ENCODE data around the gene ADGRD2. TPM values are rescaled to one million over a fixed set of nuclear protein-coding genes. Genes with fewer than 3 reads are reported as not detected.

Gene ADGRD2
- total and polyA plus RNA-seq, 2 donors from 2014 or later, result not detected

DNA sequence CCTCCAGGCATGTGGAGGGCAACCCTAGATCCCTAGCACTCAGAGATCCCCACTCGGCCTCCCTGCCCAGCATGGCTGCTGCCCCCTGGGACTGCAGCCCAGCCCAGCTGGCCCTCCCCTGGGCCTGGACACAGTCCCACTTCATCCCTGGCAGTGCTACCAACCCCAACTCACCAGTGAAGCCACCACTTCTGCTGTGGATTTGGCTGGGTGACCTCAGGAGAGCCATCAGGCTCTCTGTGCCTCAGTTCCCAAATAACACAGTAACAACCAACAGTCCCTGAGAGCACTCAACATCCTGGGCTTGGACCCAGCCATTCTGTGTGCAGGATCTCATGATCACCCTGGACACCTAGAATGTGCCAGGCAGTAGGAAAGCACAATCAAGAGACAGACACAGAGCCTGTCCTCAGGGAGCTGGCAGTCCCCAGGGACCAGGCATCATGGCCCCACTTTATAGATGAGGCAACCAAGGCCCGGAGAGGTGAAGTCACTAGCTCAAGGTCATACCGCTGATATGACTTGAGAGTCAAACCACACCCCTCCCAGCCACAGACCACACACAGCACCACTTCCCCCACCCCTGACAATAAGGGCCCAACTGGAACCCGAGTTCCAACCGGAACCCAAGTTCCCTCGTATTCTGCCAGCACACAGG lies 30.3 kb upstream of the ADGRD2 start:
- TF ChIP-seq, protein P1, sequence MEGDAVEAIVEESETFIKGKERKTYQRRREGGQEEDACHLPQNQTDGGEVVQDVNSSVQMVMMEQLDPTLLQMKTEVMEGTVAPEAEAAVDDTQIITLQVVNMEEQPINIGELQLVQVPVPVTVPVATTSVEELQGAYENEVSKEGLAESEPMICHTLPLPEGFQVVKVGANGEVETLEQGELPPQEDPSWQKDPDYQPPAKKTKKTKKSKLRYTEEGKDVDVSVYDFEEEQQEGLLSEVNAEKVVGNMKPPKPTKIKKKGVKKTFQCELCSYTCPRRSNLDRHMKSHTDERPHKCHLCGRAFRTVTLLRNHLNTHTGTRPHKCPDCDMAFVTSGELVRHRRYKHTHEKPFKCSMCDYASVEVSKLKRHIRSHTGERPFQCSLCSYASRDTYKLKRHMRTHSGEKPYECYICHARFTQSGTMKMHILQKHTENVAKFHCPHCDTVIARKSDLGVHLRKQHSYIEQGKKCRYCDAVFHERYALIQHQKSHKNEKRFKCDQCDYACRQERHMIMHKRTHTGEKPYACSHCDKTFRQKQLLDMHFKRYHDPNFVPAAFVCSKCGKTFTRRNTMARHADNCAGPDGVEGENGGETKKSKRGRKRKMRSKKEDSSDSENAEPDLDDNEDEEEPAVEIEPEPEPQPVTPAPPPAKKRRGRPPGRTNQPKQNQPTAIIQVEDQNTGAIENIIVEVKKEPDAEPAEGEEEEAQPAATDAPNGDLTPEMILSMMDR (IDR thresholded peaks at IDR 0.05; ENCODE audit: borderline replicate concordance, extremely low read depth, insufficient read depth), result no peak
- no peaks in the 10 kb centered on the region for H3K27me3 ChIP-seq (ENCODE audit: control insufficient read depth, insufficient read depth, low read length)
- H3K4me1 ChIP-seq (ENCODE audit: control insufficient read depth in 2 of 3, insufficient read depth in 2 of 3, low read depth in 1 of 3, low read length in 3 of 3), result peaks cover 0 to 7% (median 4%) of the 10 kb centered on the region in 3 donors
- intact Hi-C loops (cut with DNase I), result no loop called here
- FAIRE-seq (no peak), DNase-seq (no peak)
- H3K36me3 ChIP-seq (ENCODE audit: control insufficient read depth in 2 of 3, insufficient read depth in 3 of 3, low read length in 3 of 3), result no peaks in the 10 kb centered on the region
- H3K27ac ChIP-seq (ENCODE audit: low read depth in 2 of 2, low read length in 2 of 2), result no peak overlapping the region
- no peaks in the 10 kb centered on the region for H3K9me3 ChIP-seq (ENCODE audit: control insufficient read depth in 2 of 3, insufficient read depth in 1 of 3, low read length in 3 of 3)
- no peak overlapping the region for H3K9ac ChIP-seq (ENCODE audit: low read length in 3 of 3)
- no peak overlapping the region for H3K4me3 ChIP-seq (ENCODE audit: low read length in 3 of 3)

DNA sequence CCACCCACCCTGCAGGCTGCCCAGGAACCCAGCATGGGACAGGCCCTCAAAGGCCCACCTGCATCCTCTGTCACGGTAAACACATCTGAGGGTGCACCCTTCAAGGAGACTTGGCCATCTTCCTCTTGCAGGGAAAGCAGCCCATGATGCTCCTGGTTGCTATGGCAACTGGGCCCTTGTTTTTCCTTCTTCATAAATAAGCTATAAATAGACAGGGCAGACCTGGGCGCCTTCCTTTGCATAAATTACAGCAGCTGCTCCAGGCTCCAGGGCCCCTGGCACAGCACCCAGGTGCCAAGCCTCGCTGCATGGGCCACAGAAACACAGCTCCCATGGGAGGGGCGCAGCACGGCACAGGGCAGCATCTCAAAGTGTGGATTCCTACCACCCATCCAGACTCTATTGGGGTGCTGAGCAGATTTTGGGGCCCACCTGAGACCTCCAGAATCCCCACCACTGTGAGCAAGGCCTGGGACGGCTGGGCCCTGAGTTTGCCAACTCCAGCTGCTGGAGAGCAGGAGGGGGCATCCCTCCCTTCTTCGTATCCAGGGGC lies 29.2 kb upstream of the ADGRD2 start:
- Histone ChIP-seq H3K9ac (ENCODE audit: low read length in 3 of 3) (no peak overlapping the region), H3K27me3 (ENCODE audit: control insufficient read depth, insufficient read depth, low read length) (no peaks in the 10 kb centered on the region), H3K4me3 (ENCODE audit: low read length in 3 of 3) (no peak overlapping the region), H3K27ac (ENCODE audit: low read depth in 2 of 2, low read length in 2 of 2) (no peak overlapping the region), H3K36me3 (ENCODE audit: control insufficient read depth in 2 of 3, insufficient read depth in 3 of 3, low read length in 3 of 3) (no peaks in the 10 kb centered on the region), H3K9me3 (ENCODE audit: control insufficient read depth in 2 of 3, insufficient read depth in 1 of 3, low read length in 3 of 3) (no peaks in the 10 kb centered on the region), H3K4me1 (ENCODE audit: control insufficient read depth in 2 of 3, insufficient read depth in 2 of 3, low read depth in 1 of 3, low read length in 3 of 3) (peaks cover 0 to 7% (median 4%) of the 10 kb centered on the region in 3 donors)
- DNase-seq, result peak in 1 of 5 donors; percentile 29
- intact Hi-C loops (cut with DNase I), result no loop called here
- no peak for FAIRE-seq
- TF ChIP-seq, protein P1 (IDR thresholded peaks at IDR 0.05; ENCODE audit: borderline replicate concordance, extremely low read depth, insufficient read depth), result no peak

DNA sequence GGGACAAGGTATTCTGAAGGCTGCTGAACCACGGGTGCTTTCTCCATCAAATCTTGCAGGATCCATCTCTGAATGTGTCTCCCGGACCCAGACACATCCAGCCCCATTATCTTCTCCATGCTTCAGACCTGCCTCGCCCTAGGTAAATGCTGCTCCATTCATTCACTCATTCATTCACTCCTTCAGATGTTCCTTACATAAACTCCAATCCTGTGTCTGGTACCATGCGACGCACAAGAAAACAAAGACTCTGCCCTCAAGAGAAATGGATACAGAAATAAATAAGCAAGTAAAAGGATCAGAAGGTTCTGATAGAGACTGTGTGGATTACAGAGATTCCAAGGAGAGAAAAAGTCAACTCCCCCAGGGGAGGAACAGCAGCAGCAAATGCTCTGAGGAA lies 27.1 kb upstream of the ADGRD2 start:
- Histone ChIP-seq H3K9ac (ENCODE audit: low read length in 3 of 3) (no peak overlapping the region), H3K36me3 (ENCODE audit: control insufficient read depth in 2 of 3, insufficient read depth in 3 of 3, low read length in 3 of 3) (no peaks in the 10 kb centered on the region), H3K4me1 (ENCODE audit: control insufficient read depth in 2 of 3, insufficient read depth in 2 of 3, low read depth in 1 of 3, low read length in 3 of 3) (peaks cover 0 to 7% (median 4%) of the 10 kb centered on the region in 3 donors), H3K27ac (ENCODE audit: low read depth in 2 of 2, low read length in 2 of 2) (no peak overlapping the region), H3K4me3 (ENCODE audit: low read length in 3 of 3) (no peak overlapping the region), H3K9me3 (ENCODE audit: control insufficient read depth in 2 of 3, insufficient read depth in 1 of 3, low read length in 3 of 3) (no peaks in the 10 kb centered on the region), H3K27me3 (ENCODE audit: control insufficient read depth, insufficient read depth, low read length) (no peaks in the 10 kb centered on the region)
- TF ChIP-seq, protein P1 (IDR thresholded peaks at IDR 0.05; ENCODE audit: borderline replicate concordance, extremely low read depth, insufficient read depth), result no peak
- intact Hi-C loops (cut with DNase I), result no loop called here
- no peak for FAIRE-seq
- no peak for DNase-seq

All from kidney (tissue), 14 donors.